Stimulated activated CD8-positive, alpha-beta memory T cell treated with anti-CD3 and anti-CD28 coated beads, Interleukin-4, amount 100 ng/mL, for 1 hour (primary cell): ENCODE measurements around the gene MUC22.

ENCODE experiments used
- DNase-seq, 2 donors: peaks; one replicate each; pipeline ENCODE4 v3.0.0-alpha.2; 2020; ENCODE audit warnings: low read depth in 2 of 2, low spot score in 1 of 2

MUC22 gene

DNA sequence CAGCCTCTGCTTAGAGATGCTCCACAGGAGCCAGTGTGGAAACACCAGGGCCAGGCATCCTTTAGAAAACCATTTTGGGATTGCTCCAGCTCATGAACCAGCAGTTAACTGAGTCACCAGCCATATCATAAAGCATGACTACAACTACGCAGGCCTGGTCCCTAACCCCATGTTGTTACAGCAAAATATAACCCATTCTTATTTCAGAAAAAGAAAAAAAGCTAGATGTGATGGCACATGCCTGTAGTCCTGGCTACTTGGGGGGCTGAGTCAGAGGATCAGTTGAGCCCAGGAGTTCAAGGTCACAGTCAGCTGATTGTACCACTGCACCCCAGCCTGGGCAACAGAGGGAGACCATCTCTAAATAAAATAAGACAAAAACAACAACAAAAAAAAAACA, 65.3 kb downstream of the MUC22 start:
- no peak for DNase-seq

DNA sequence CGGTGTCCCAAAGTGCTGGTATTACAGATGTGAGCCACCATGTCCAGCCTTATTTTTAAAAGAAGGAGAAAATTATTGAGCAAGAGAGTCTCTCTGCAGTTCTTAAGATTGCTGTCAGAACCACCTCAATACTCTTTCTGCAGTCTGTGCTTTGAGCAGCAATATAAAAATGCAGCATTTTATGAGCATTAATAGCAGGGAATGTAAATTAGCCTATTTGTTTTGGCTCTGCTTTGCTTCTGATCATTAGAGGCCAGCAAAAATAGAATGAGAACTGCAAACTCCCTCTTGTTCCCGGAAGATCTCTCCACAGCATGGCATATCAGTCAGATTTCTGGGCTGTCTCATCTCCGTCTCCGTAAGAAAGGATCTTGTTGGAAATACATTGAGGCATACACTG, 66.3 kb downstream of the MUC22 start:
- DNase-seq, result no peak

DNA sequence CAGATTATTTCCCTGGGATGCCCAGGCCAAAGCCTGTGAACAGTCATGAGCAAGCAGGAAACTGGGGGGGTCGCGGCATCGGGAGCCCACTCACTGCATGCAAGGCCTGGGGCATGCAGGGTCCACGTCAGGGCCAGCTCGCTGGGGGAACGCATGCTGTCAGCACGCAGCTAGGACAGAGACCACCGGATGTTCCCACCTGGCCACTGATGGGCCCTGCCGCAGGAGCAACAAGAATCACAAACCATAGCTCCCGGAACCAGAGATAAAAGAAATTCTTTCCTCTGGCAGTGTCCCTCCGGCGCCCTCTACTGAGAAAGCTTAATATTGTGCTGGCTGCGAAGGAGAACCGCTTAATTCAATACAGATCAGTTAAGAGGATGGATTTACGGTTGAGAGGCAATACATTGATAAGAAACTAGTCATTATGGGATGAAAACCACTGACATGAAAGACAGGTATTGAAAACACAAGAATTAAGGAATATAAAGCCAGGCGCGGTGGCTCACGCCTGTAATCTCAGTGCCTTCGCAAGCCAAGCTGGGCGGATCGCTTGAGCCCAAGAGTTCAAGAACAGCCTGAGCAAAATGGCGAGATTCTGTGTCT, 69.5 kb downstream of the MUC22 start:
- DNase-seq, result peak in 1 of 2 donors; percentile 39

DNA sequence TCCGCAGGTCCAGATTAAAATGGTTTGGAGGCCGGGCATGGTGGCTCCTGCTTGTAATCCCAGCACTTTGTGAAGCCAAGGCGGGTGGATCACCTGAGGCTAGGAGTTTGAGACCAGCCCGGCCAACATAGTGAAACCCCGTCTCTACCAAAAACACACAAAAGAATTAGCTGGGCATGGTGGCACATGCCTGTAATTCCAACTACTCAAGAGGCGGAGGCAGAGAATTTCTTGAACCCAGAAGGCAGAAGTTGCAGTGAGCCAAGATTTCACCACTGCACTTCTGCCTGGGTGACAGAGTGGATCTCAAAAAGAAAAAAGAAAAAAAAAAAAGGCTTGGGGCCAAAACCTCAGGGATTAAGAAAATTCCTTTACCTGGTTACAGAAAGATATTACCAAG, 71.6 kb downstream of the MUC22 start:
- DNase-seq, result no peak

DNA sequence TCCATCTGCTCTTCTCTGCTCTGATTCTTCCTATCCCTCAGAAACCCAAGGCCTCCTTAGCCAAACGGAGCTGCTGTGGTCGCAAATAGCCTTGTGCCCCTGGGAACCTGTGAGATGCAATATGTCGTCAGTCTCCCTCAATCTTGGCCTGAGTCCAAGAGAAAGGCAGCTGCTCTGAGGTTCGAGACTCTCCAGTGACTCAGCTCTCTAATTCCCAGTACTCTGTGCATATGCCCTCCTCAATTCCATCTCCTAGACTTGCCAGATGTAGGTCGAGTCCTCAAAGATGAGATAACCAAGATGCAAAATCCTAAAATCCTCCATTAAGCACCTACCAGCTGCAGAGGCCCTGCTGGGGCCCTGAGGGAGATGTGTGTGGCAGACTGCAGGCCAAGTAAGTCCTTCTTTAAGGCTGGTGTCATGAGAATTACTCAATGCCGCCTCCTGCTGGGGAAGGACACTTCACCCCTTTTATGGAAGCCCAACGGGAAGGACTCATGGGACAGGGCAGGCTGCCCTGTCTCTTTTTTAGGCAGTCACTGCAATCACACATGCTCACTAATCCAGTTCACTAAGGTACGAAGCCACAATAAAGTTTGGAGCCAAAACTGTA, 73.6 kb downstream of the MUC22 start:
- DNase-seq, result no peak
